HG02798 (cell line): ENCODE results near the gene ODAD3.
"Not testable (repeated sequence)": the region's sequence is repeated elsewhere in the genome, so short reads cannot be mapped to it uniquely, and the experiment has no call there.

Experiments
- ATAC-seq: cut with Tn5 transposase; IDR thresholded peaks from one replicate; pipeline ENCODE4 v1.9.1; 2021; ENCODE audit warnings: mild to moderate bottlenecking; ENCODE audit not compliant: unreplicated experiment, poor library complexity

ODAD3 gene

GRCh38 chr19:11435057-11435832 is at the start of gene ODAD3, which contains the start of gene PRKCSH:
Gene ODAD3 (minus strand): TSS chr19:11435121. CDS start chr19:11435016, 105 bp downstream.
Gene PRKCSH (plus strand): TSS chr19:11435635. CDS start chr19:11436118, 483 bp downstream.
- peak; percentile 92 for ATAC-seq

GRCh38 chr19:11483366-11484111 is 48.6 kb upstream of the ODAD3 start:
- no peak for ATAC-seq

GRCh38 chr19:11482384-11483050 is 47.6 kb upstream of the ODAD3 start:
- peak; percentile 72 for ATAC-seq

- peak; percentile 71 for ATAC-seq
Measured at GRCh38 chr19:11481534-11482383, 46.8 kb upstream of the ODAD3 start.

- no peak for ATAC-seq
Measured at GRCh38 chr19:11480715-11481533, 46.0 kb upstream of the ODAD3 start, which contains the start of gene ELAVL3. Gene ELAVL3 (minus strand): TSS chr19:11481046. CDS start chr19:11480608, 438 bp downstream.

- ATAC-seq: no peak
Measured at GRCh38 chr19:11479898-11480714, 45.2 kb upstream of the ODAD3 start.

- ATAC-seq: no peak
Measured at GRCh38 chr19:11479090-11479897, 44.4 kb upstream of the ODAD3 start.

GRCh38 chr19:11478167-11479089 is 43.5 kb upstream of the ODAD3 start:
- no peak for ATAC-seq

GRCh38 chr19:11475861-11476260 is 40.9 kb upstream of the ODAD3 start:
- no peak for ATAC-seq

GRCh38 chr19:11475343-11475742 is 40.4 kb upstream of the ODAD3 start:
- not testable (repeated sequence) for ATAC-seq

- ATAC-seq: no peak
Measured at GRCh38 chr19:11473725-11474124, 38.8 kb upstream of the ODAD3 start.

GRCh38 chr19:11468266-11468845 is 33.4 kb upstream of the ODAD3 start:
- not testable (repeated sequence) for ATAC-seq

GRCh38 chr19:11465600-11465999 is 30.7 kb upstream of the ODAD3 start:
- no peak for ATAC-seq

- ATAC-seq: no peak
Measured at GRCh38 chr19:11464333-11465265, 29.7 kb upstream of the ODAD3 start.

- ATAC-seq: no peak
Measured at GRCh38 chr19:11463391-11463790, 28.5 kb upstream of the ODAD3 start.
